Activated effector memory CD4-positive, alpha-beta T cell treated with Interleukin-2 at 50 U/mL for 16 hours (primary cell): ENCODE data around the gene CAST.
"Not testable (repeated sequence)": the region's sequence is repeated elsewhere in the genome, so short reads cannot be mapped to it uniquely, and the experiment has no call there.

Experiments
- DNase-seq: peaks from one replicate; pipeline ENCODE4 v3.0.0-alpha.2; 2020

Gene CAST

GRCh38 chr5:96785326-96786109 lies 123.3 kb downstream of the CAST start:
- no peak for DNase-seq

GRCh38 chr5:96788112-96788749 lies 126.1 kb downstream of the CAST start:
- DNase-seq, result no peak

- DNase-seq, result no peak
Measured at GRCh38 chr5:96789794-96790330, 127.7 kb downstream of the CAST start.

GRCh38 chr5:96790961-96791504 lies 128.9 kb downstream of the CAST start:
- no peak for DNase-seq

GRCh38 chr5:96794757-96795156 lies 132.6 kb downstream of the CAST start:
- no peak for DNase-seq

GRCh38 chr5:96795626-96796025 lies 133.4 kb downstream of the CAST start:
- DNase-seq, result no peak

- DNase-seq, result no peak
Measured at GRCh38 chr5:96796434-96796833, 134.3 kb downstream of the CAST start.

GRCh38 chr5:96801718-96802117 lies 139.5 kb downstream of the CAST start:
- DNase-seq, result not testable (repeated sequence)

- no peak for DNase-seq
Measured at GRCh38 chr5:96807075-96807654, 145.0 kb downstream of the CAST start.

- DNase-seq, result no peak
Measured at GRCh38 chr5:96808541-96808828, 146.3 kb downstream of the CAST start.

- DNase-seq, result no peak
Measured at GRCh38 chr5:96808868-96809558, 146.8 kb downstream of the CAST start.

GRCh38 chr5:96809921-96810320 lies 147.7 kb downstream of the CAST start:
- no peak for DNase-seq

- no peak for DNase-seq
Measured at GRCh38 chr5:96812851-96813250, 150.7 kb downstream of the CAST start.

- DNase-seq, result no peak
Measured at GRCh38 chr5:96814041-96814440, 151.9 kb downstream of the CAST start.

GRCh38 chr5:96816411-96816939 lies 154.3 kb downstream of the CAST start:
- DNase-seq, result peak; percentile 46

- no peak for DNase-seq
Measured at GRCh38 chr5:96816991-96817390, 154.8 kb downstream of the CAST start.

GRCh38 chr5:96817506-96817905 lies 155.3 kb downstream of the CAST start:
- DNase-seq, result no peak

GRCh38 chr5:96818125-96818788 lies 156.1 kb downstream of the CAST start:
- no peak for DNase-seq

GRCh38 chr5:96819806-96820205 lies 157.6 kb downstream of the CAST start:
- DNase-seq, result no peak

GRCh38 chr5:96821260-96821916 lies 159.2 kb downstream of the CAST start:
- DNase-seq, result no peak

GRCh38 chr5:96822686-96823459 lies 160.7 kb downstream of the CAST start:
- DNase-seq, result no peak
